ENCODE measurements around the gene RNF157.
A peak's percentile ranks its signal among the peaks of the same experiment; 100 is the strongest.

The RNF157 gene

GRCh38 chr17:76146053-76146851 is 94.0 kb downstream of the RNF157 start:
- H3K27me3 Mint-ChIP-seq = no peaks in the 10 kb centered on the region
- peaks cover 11% of the 10 kb centered on the region for H3K36me3 Mint-ChIP-seq
- no peaks in the 10 kb centered on the region for H3K9me3 Mint-ChIP-seq (ENCODE audit: low read depth)
- H3K4me1 Mint-ChIP-seq (ENCODE audit: low read depth) = peaks cover 74% of the 10 kb centered on the region
- H3K27ac Mint-ChIP-seq = peak overlapping the region; percentile 97
- peak overlapping the region; percentile 58 for H3K4me3 Mint-ChIP-seq

- Mint-ChIP-seq H3K9me3 (ENCODE audit: low read depth) (no peaks in the 10 kb centered on the region), H3K4me1 (ENCODE audit: low read depth) (peaks cover 68% of the 10 kb centered on the region), H3K27ac (peak overlapping the region; percentile 97)
Measured at GRCh38 chr17:76145231-76146052, 94.9 kb downstream of the RNF157 start.

DNA sequence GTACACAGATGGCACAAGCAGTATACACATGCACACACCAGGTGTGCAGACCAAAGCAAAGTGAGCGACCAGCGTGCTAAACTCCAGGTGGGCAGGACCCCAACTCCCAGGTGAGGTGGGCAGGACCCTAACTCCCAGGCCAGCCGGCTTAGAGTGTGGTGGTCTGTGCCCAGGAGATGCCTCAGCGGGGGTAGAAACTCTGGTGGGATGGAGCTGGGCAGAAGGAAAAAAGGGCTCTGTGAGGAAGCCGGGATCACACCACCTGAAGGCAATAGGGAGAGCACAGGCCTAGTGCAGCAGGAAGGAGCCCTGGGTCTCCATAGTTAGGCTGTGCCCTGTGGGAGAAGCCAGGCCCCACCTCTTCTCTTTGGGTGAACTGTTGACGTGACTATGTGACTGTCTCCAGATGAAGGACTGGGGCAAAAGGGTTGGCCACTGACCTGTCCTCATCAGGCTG is 97.7 kb downstream of the RNF157 start:
- Mint-ChIP-seq H3K9me3 (ENCODE audit: low read depth) (no peaks in the 10 kb centered on the region), H3K27me3 (no peaks in the 10 kb centered on the region), H3K4me3 (peak overlapping the region; percentile 55), H3K27ac (peak overlapping the region; percentile 55), H3K4me1 (ENCODE audit: low read depth) (peaks cover 66% of the 10 kb centered on the region), H3K36me3 (peaks cover 2% of the 10 kb centered on the region)

More at GRCh38 chr17:76145231-76146052, 94.9 kb downstream of the RNF157 start:
- Mint-ChIP-seq H3K36me3 (peaks cover 8% of the 10 kb centered on the region), H3K27me3 (no peaks in the 10 kb centered on the region), H3K4me3 (peak overlapping the region; percentile 58)

DNA sequence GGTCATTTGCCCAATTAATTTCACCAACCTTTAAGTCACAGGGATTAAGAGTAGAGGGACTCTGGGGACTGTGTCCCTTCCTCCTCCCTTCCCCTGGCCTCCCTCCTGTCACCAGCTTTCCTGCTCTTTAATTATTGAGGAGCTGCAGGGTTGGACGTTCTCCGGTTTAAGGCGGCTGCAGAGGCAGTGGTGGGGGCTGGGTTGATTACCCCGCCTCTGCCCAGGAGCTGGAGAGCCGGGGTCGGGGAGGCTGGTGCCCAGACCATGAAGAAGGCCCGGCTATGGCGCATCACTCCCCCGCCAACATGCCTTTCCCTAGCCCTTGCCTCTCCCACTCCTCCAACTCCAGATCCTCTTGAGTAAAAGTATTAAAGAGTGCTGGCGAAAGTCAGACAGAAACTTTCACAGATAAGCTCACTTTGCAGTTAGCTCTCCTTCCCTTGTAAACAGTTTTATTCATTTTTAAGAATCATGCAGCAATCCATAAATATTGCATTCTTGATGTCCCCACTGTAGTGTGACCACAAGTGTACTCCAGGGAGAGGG is 98.2 kb downstream of the RNF157 start:
- H3K27me3 Mint-ChIP-seq = no peaks in the 10 kb centered on the region
- H3K4me1 Mint-ChIP-seq (ENCODE audit: low read depth) = peaks cover 62% of the 10 kb centered on the region
- H3K4me3 Mint-ChIP-seq = peak overlapping the region; percentile 81
- no peaks in the 10 kb centered on the region for H3K36me3 Mint-ChIP-seq
- H3K27ac Mint-ChIP-seq = peak overlapping the region; percentile 55
- no peaks in the 10 kb centered on the region for H3K9me3 Mint-ChIP-seq (ENCODE audit: low read depth)

GRCh38 chr17:76141212-76142038 is 98.9 kb downstream of the RNF157 start, which contains the start of gene FOXJ1:
TSS of gene FOXJ1 (minus strand) at chr17:76141245. CDS start at chr17:76140395, 850 bp downstream.
- H3K27me3 Mint-ChIP-seq = no peaks in the 10 kb centered on the region
- H3K9me3 Mint-ChIP-seq (ENCODE audit: low read depth) = no peaks in the 10 kb centered on the region
- H3K36me3 Mint-ChIP-seq = no peaks in the 10 kb centered on the region
- H3K27ac Mint-ChIP-seq = peak within 1 kb of the TSS; percentile 55
- H3K4me1 Mint-ChIP-seq (ENCODE audit: low read depth) = peaks cover 59% of the 10 kb centered on the region
- peak within 1 kb of the TSS; percentile 81 for H3K4me3 Mint-ChIP-seq

DNA sequence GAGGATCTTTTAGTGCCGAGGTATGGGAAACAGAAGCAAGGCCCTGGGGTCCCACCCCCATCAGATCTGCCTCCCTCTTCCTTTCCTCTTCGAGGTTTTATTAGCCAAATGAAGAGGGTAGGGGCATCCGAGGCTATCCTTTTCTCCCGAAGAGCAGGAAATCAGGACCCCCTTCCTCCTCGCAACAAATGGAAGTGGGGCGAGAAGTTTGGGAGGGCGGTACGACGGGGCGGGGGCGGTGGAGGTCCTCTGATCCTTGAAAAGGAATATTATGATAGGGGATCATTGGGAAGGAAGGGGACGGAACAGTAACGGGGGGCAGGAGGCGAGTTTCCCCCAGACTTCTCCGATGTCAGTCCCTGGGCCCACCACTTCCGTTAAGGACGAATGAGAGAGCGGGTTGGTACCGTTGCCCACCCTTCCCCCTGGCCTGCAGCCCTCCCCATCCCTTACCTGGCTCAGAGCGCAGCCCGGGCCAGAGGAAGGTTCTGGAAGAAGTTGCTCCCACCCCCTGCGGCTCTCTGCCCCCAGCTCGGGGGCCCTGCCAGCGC is 99.6 kb downstream of the RNF157 start:
- H3K27me3 Mint-ChIP-seq = no peaks in the 10 kb centered on the region
- no peaks in the 10 kb centered on the region for H3K9me3 Mint-ChIP-seq (ENCODE audit: low read depth)
- peak overlapping the region; percentile 81 for H3K4me3 Mint-ChIP-seq
- peaks cover 53% of the 10 kb centered on the region for H3K4me1 Mint-ChIP-seq (ENCODE audit: low read depth)
- H3K27ac Mint-ChIP-seq = no peak overlapping the region
- H3K36me3 Mint-ChIP-seq = no peaks in the 10 kb centered on the region

GRCh38 chr17:76139801-76140660 is 100.3 kb downstream of the RNF157 start:
- H3K27me3 Mint-ChIP-seq = no peaks in the 10 kb centered on the region
- H3K27ac Mint-ChIP-seq = peak overlapping the region; percentile 64
- peak overlapping the region; percentile 81 for H3K4me3 Mint-ChIP-seq
- H3K9me3 Mint-ChIP-seq (ENCODE audit: low read depth) = no peaks in the 10 kb centered on the region
- H3K36me3 Mint-ChIP-seq = no peaks in the 10 kb centered on the region
- H3K4me1 Mint-ChIP-seq (ENCODE audit: low read depth) = peaks cover 52% of the 10 kb centered on the region

- Mint-ChIP-seq H3K4me1 (ENCODE audit: low read depth) (peaks cover 50% of the 10 kb centered on the region), H3K9me3 (ENCODE audit: low read depth) (no peaks in the 10 kb centered on the region), H3K27ac (peak overlapping the region; percentile 64), H3K4me3 (peak overlapping the region; percentile 79), H3K27me3 (no peaks in the 10 kb centered on the region), H3K36me3 (no peaks in the 10 kb centered on the region)
Measured at GRCh38 chr17:76138896-76139752, 101.2 kb downstream of the RNF157 start.

- no peak overlapping the region for H3K4me3 Mint-ChIP-seq
- H3K27me3 Mint-ChIP-seq = no peaks in the 10 kb centered on the region
- H3K27ac Mint-ChIP-seq = no peak overlapping the region
- H3K4me1 Mint-ChIP-seq (ENCODE audit: low read depth) = peaks cover 50% of the 10 kb centered on the region
- no peaks in the 10 kb centered on the region for H3K36me3 Mint-ChIP-seq
- no peaks in the 10 kb centered on the region for H3K9me3 Mint-ChIP-seq (ENCODE audit: low read depth)
Measured at GRCh38 chr17:76138234-76138895, 101.9 kb downstream of the RNF157 start.

GRCh38 chr17:76137351-76138233 is 102.7 kb downstream of the RNF157 start:
- Mint-ChIP-seq H3K27me3 (no peaks in the 10 kb centered on the region), H3K27ac (no peak overlapping the region), H3K4me3 (no peak overlapping the region), H3K9me3 (ENCODE audit: low read depth) (no peaks in the 10 kb centered on the region), H3K36me3 (no peaks in the 10 kb centered on the region), H3K4me1 (ENCODE audit: low read depth) (peaks cover 44% of the 10 kb centered on the region)

DNA sequence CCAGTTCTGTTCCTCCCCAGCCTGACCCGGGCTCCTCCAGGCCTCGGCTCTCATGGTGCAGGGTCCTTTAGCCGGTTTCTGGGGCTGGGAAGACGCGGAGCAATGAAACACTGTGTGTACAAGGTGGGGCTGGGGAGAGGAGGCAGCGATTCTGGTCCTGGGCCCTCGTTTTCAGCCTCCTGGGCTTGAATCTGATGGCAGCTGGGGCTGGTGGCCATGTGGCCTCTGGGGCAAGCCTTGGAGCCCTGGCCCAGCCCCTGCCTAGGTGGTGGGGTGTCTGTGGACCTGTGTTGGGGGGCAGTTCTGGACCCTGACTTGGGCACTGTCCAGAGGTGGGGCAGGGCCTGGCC is 103.3 kb downstream of the RNF157 start:
- no peaks in the 10 kb centered on the region for H3K36me3 Mint-ChIP-seq
- no peak overlapping the region for H3K27ac Mint-ChIP-seq
- H3K9me3 Mint-ChIP-seq (ENCODE audit: low read depth) = no peaks in the 10 kb centered on the region
- H3K27me3 Mint-ChIP-seq = no peaks in the 10 kb centered on the region
- H3K4me3 Mint-ChIP-seq = no peak overlapping the region
- H3K4me1 Mint-ChIP-seq (ENCODE audit: low read depth) = peaks cover 38% of the 10 kb centered on the region
